ENCODE results near the gene TMEM190. TPM values are rescaled to one million over a fixed set of nuclear protein-coding genes. Genes with fewer than 3 reads are reported as not detected.

Gene TMEM190
- total RNA-seq, 1 experiment from 2014 or later = not detected

DNA sequence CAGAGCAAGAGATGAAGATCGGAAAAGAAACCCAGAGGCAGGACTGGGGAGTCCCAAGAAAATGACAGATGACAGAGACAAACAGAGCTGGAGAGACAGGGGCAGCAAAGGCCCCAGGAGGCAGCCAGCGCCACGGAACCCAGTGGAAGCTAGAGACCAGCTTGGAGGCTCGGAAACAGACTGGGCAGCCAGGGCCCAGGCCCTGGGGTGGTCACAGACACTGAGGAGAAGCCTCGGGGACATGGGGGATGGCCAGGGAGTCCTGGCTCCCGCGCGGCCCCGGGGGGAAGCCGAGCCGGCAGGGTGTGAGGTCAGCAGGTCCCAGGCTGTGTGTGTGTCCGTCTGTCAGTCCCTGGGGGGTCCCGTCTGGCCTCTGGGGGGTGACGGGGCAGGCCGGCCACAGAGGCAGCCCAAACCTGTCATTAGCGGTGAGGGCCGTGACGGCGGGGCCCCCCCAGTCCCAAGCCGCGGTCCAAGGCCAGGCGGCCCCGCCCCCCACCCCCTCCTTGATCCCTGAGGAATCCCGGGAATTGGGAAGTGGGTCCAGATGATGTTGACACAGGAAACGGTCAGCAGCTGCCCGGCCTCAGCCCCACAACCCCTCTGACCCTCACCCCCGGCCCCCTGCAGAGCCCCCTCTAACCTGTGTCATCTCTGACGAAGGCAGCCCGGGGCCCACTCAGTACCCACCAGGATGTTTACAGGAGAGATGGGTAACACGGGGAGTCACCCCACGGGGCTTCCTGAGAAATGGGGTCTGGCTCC, 2.5 kb upstream of the TMEM190 start:
- POLR2A ChIA-PET (ENCODE audit: low non-redundant PET) = no interaction called here
- intact Hi-C loops (cut with micrococcal nuclease; ENCODE audit: unreplicated experiment) = no loop called here
- CTCF ChIA-PET = no interaction called here
- H3K4me1 ChIP-seq (ENCODE audit: insufficient read depth, low read length, poor library complexity, severe bottlenecking) = no peaks in the 10 kb centered on the region
- no TSS peak for BruUV-seq (replicated peaks)
- H3K36me3 ChIP-seq (ENCODE audit: insufficient read depth, low read length, poor library complexity, severe bottlenecking) = no peaks in the 10 kb centered on the region
- TF ChIP-seq EZH2 (IDR thresholded peaks at IDR 0.05; ENCODE audit: borderline replicate concordance, low read depth, low read length, poor library complexity, severe bottlenecking) (no peak), CTCF (conservative IDR thresholded peaks at IDR 0.05; ENCODE audit: low read depth, low read length) (no peak)
- DNase-seq (ENCODE audit: low spot score) = no peak
- no peaks in the 10 kb centered on the region for H3K9me3 ChIP-seq (ENCODE audit: low read depth, low read length, poor library complexity, severe bottlenecking)
- H3K27ac ChIP-seq (ENCODE audit: low read depth, low read length, poor library complexity, severe bottlenecking) = no peak overlapping the region
- no peak overlapping the region for H3K4me3 ChIP-seq (ENCODE audit: low read depth, low read length, poor library complexity, severe bottlenecking)
- peaks cover 15% of the 10 kb centered on the region for H3K27me3 ChIP-seq (replicated peaks; ENCODE audit: insufficient read depth, low read depth, low read length, poor library complexity)

- Histone ChIP-seq H3K9me3 (ENCODE audit: low read depth, low read length, poor library complexity, severe bottlenecking) (no peaks in the 10 kb centered on the region), H3K36me3 (ENCODE audit: insufficient read depth, low read length, poor library complexity, severe bottlenecking) (no peaks in the 10 kb centered on the region), H3K4me1 (ENCODE audit: insufficient read depth, low read length, poor library complexity, severe bottlenecking) (no peaks in the 10 kb centered on the region), H3K27ac (ENCODE audit: low read depth, low read length, poor library complexity, severe bottlenecking) (no peak overlapping the region), H3K27me3 (replicated peaks; ENCODE audit: insufficient read depth, low read depth, low read length, poor library complexity) (no peaks in the 10 kb centered on the region), H3K4me3 (ENCODE audit: low read depth, low read length, poor library complexity, severe bottlenecking) (no peak overlapping the region)
- CTCF ChIA-PET = no interaction called here
- no peak for TF ChIP-seq CTCF (conservative IDR thresholded peaks at IDR 0.05; ENCODE audit: low read depth, low read length)
- no peak for TF ChIP-seq EZH2 (IDR thresholded peaks at IDR 0.05; ENCODE audit: borderline replicate concordance, low read depth, low read length, poor library complexity, severe bottlenecking)
- DNase-seq (ENCODE audit: low spot score) = no peak
- BruUV-seq (replicated peaks) = no TSS peak
- intact Hi-C loops (cut with micrococcal nuclease; ENCODE audit: unreplicated experiment) = no loop called here
- POLR2A ChIA-PET (ENCODE audit: low non-redundant PET) = no interaction called here
Measured at GRCh38 chr19:55377356-55378131, 918 bp downstream of the TMEM190 start.

DNA sequence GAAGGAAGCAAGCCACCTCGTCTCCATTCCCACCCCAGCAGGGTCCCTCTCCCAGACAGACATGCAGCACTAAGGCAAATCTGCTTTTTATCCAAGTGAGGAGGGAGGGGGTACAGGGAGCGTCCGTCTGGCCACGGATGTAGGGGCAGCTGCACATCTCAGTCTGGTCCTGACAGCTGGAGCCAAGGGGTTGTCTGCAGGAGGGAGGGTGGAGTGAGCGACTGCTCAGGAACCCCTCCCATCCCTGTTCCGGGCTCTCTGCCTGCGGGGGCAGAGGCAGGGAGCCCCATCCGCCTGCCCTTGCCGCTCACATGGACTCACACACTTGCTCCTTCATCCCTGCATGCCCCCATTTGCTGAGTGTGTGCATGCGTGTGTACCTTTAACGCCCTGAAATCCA, 2.5 kb downstream of the TMEM190 start:
- Histone ChIP-seq H3K9me3 (ENCODE audit: low read depth, low read length, poor library complexity, severe bottlenecking) (no peaks in the 10 kb centered on the region), H3K4me3 (ENCODE audit: low read depth, low read length, poor library complexity, severe bottlenecking) (no peak overlapping the region), H3K36me3 (ENCODE audit: insufficient read depth, low read length, poor library complexity, severe bottlenecking) (no peaks in the 10 kb centered on the region), H3K4me1 (ENCODE audit: insufficient read depth, low read length, poor library complexity, severe bottlenecking) (peaks cover under 1% of the 10 kb centered on the region), H3K27ac (ENCODE audit: low read depth, low read length, poor library complexity, severe bottlenecking) (no peak overlapping the region), H3K27me3 (replicated peaks; ENCODE audit: insufficient read depth, low read depth, low read length, poor library complexity) (no peaks in the 10 kb centered on the region)
- no TSS peak for BruUV-seq (replicated peaks)
- intact Hi-C loops (cut with micrococcal nuclease; ENCODE audit: unreplicated experiment) = no loop called here
- TF ChIP-seq CTCF (conservative IDR thresholded peaks at IDR 0.05; ENCODE audit: low read depth, low read length) (no peak), EZH2 (IDR thresholded peaks at IDR 0.05; ENCODE audit: borderline replicate concordance, low read depth, low read length, poor library complexity, severe bottlenecking) (no peak)
- ChIA-PET POLR2A (ENCODE audit: low non-redundant PET) (no interaction called here), CTCF (no interaction called here)
- DNase-seq (ENCODE audit: low spot score) = no peak

Data from A673 (cell line).